ENCODE data around the gene FAF1. TPM values are rescaled to one million over a fixed set of nuclear protein-coding genes. Genes with fewer than 3 reads are reported as not detected.

FAF1 gene
- total RNA-seq, 1 donor from 2014 or later: 46.4 TPM

DNA sequence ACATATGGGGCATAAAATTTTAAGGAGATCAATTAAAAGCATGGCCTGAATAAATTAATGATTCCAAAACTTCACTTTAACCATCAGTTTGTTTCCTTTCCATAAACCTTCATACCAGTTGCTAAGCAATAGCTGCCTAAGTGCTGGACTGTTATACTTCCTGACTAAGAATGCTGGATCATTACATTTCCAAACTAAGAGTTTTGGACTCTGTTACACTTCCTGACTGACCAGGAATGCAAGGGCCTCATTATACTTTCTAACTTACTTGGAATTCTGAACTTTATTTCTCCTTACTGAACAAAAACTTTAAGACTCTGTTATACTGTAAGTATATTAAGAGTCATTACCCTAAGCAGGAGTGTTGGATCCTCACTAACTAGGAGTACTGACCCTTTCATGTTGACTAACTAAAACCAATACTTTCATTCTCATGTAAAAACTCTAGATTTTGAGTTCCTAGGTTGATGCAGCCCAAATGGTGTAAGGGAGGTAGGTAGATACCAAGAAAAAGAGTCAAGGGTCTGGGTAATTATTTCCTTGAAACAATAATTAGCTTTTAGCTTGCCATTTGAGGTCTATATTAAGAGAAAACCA lies 118.2 kb downstream of the FAF1 start:
- Histone ChIP-seq H3K27me3 (no peaks in the 10 kb centered on the region), H3K4me1 (no peaks in the 10 kb centered on the region), H3K9me3 (no peaks in the 10 kb centered on the region), H3K36me3 (no peaks in the 10 kb centered on the region), H3K27ac (no peak overlapping the region), H3K4me3 (no peak overlapping the region)
- ATAC-seq (no peak), DNase-seq (no peak)
- intact Hi-C loops (cut with DNase I): no loop called here
- TF ChIP-seq, protein P1, sequence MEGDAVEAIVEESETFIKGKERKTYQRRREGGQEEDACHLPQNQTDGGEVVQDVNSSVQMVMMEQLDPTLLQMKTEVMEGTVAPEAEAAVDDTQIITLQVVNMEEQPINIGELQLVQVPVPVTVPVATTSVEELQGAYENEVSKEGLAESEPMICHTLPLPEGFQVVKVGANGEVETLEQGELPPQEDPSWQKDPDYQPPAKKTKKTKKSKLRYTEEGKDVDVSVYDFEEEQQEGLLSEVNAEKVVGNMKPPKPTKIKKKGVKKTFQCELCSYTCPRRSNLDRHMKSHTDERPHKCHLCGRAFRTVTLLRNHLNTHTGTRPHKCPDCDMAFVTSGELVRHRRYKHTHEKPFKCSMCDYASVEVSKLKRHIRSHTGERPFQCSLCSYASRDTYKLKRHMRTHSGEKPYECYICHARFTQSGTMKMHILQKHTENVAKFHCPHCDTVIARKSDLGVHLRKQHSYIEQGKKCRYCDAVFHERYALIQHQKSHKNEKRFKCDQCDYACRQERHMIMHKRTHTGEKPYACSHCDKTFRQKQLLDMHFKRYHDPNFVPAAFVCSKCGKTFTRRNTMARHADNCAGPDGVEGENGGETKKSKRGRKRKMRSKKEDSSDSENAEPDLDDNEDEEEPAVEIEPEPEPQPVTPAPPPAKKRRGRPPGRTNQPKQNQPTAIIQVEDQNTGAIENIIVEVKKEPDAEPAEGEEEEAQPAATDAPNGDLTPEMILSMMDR (IDR thresholded peaks at IDR 0.05): no peak

DNA sequence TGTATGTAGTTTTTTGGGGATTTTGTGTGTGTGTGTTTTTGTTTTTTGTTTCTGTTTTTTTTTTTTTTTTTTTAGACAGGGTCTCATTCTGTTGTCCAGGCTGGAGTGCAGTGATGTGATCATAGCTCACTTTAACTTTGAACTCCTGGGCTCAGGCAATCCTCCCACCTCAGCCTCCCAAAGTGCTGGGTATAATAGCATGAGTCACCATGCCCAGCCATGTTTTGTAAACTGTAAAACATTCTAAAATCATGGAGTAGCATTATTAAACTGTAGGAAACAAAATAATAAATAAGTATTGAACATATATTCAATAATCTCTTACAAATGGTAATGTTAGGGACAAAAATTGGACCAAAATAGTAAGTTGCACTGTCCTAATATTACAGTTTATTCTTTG lies 124.0 kb downstream of the FAF1 start:
- no peaks in the 10 kb centered on the region for H3K27me3 ChIP-seq
- DNase-seq: no peak
- no peaks in the 10 kb centered on the region for H3K4me1 ChIP-seq
- H3K36me3 ChIP-seq: no peaks in the 10 kb centered on the region
- no peak overlapping the region for H3K27ac ChIP-seq
- H3K9me3 ChIP-seq: no peaks in the 10 kb centered on the region
- TF ChIP-seq, protein P1 (IDR thresholded peaks at IDR 0.05): no peak
- no peak for ATAC-seq
- H3K4me3 ChIP-seq: no peak overlapping the region
- intact Hi-C loops (cut with DNase I): no loop called here

DNA sequence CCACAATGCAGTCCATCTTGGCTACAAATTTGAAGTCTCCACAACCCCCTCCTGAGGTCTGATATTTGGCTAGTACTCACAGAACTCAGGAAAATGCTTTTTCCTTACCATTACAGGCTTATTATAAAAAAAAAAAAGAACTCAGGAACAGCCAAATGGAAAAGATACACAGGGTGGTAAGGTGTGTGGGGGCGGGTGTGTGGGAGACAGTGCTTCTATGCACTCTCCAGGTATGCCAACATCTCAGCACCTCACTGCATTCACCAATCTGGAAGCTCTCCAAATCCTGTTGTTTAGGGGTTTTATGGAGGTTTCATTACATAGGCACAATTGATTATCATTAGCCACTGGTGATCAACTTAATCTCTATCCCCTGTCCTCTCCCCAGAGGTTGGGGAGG lies 126.9 kb downstream of the FAF1 start:
- ATAC-seq (no peak), DNase-seq (no peak)
- Histone ChIP-seq H3K9me3 (no peaks in the 10 kb centered on the region), H3K36me3 (no peaks in the 10 kb centered on the region), H3K27me3 (no peaks in the 10 kb centered on the region), H3K4me1 (peaks cover 6% of the 10 kb centered on the region), H3K4me3 (no peak overlapping the region), H3K27ac (no peak overlapping the region)
- intact Hi-C loops (cut with DNase I): no loop called here
- TF ChIP-seq, protein P1 (IDR thresholded peaks at IDR 0.05): no peak

DNA sequence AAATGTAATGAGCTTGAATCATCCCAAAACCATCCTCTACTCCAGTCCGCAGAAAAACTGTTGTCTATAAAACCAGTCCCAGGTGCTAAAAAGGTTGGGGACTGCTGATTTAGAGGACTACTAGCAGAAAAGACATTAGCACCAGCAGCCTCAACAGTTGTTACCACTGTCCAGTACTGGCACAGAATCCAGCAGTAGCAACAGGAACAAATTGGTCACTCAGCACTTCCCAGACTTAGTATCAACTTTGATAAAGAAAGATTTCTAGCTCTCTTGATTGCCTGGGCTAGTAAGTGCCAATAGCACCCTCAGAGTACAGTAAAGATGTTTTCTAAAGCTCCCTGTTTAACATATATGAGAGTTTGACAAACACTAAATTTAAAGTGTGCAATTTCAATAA lies 127.9 kb downstream of the FAF1 start:
- TF ChIP-seq, protein P1 (IDR thresholded peaks at IDR 0.05): no peak
- no peak for ATAC-seq
- Histone ChIP-seq H3K36me3 (no peaks in the 10 kb centered on the region), H3K4me3 (no peak overlapping the region), H3K9me3 (no peaks in the 10 kb centered on the region), H3K27me3 (no peaks in the 10 kb centered on the region), H3K27ac (no peak overlapping the region), H3K4me1 (peaks cover 6% of the 10 kb centered on the region)
- intact Hi-C loops (cut with DNase I): no loop called here
- DNase-seq: no peak

DNA sequence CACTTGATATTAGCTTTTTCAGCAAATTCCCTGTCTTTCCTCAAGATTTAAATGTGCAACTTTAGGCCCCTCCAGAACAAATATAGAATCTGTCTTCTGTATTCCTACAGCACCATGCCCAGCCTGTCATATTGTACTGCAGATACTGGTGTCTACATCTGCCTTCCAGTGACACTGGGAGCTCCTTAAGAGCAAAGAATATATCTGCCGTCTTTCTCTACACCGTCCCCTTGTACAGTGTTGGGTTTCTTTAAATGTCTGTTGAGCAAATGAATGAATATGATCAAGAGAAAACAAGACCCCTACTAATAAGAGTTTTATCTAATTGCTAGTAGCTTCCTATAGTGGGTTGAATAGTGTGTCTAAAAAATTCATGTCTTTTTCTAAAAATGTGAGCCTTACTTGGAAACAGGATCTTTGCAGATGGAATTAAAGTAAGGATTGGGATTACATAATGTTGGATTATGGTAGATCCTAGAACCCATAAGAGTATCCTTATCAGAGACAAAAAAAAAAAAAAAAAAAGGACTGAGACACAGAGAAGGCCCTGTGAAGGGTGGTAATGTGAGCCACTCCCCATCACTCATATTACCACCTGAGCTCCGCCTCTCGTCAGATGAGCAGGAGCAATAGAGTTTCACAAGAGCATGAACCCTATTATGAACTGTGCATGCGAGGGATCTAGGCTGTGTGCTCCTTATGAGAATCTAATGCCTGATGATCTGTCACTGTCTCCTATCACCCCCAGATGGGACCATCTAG lies 128.6 kb downstream of the FAF1 start:
- intact Hi-C loops (cut with DNase I): no loop called here

More for the DNA sequence above, 128.6 kb downstream of the FAF1 start:
- H3K4me3 ChIP-seq: no peak overlapping the region
- no peaks in the 10 kb centered on the region for H3K27me3 ChIP-seq
- no peaks in the 10 kb centered on the region for H3K9me3 ChIP-seq
- DNase-seq (no peak), ATAC-seq (no peak)
- no peaks in the 10 kb centered on the region for H3K36me3 ChIP-seq
- no peak overlapping the region for H3K27ac ChIP-seq
- TF ChIP-seq, protein P1 (IDR thresholded peaks at IDR 0.05): no peak
- H3K4me1 ChIP-seq: peaks cover 6% of the 10 kb centered on the region
